Measurements from ENCODE around the gene MYT1.

Gene MYT1

DNA sequence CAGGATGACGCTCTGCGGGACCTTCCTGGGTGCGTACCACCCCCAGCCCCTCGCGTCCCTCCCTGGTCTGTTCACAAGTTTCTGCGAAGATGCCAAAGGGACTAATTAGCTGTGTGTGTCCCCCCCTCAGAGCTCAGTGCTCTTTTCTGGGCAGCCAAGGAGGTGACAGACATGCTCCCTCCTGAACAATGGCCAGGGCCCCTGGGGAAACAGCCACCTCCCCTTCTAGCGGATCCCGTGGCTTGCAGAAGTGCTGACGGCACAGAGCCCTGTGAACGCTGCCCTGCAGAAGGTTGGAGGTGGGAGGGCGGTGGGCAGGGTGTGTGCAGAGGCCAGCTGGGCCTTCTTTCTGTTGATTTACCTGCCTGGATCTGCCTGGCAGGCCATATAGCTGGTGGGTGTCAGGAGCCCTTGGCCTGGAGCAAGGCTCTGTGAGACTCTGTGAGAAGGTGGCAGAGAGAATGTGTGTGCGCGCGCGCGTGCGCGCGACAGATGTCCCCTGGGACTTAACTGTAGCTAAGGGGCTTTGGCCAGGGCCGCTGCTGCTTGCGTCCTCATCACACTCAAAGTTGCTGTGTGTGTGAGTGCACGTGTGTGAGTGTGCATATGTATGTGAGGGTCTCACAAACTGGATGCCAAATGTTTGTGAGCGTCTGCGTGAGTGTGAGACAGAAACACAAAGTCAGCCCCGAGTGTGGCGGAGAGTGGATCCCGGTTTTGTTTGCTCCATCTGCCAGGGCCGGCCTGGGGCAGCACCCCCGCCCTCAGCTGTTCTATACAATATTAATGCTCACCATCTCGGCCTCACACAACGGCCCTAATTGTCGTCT, 3.5 kb upstream of the MYT1 start:
- Histone ChIP-seq H3K4me1 (ENCODE audit: insufficient read depth, poor library complexity, severe bottlenecking) (no peaks in the 10 kb centered on the region), H3K27ac (ENCODE audit: poor library complexity, severe bottlenecking) (no peak overlapping the region), H3K9me3 (ENCODE audit: severe bottlenecking) (no peaks in the 10 kb centered on the region), H3K4me3 (ENCODE audit: severe bottlenecking) (no peak overlapping the region), H3K27me3 (ENCODE audit: insufficient read depth, poor library complexity, severe bottlenecking) (peaks cover 67% of the 10 kb centered on the region), H3K36me3 (ENCODE audit: low read depth) (no peaks in the 10 kb centered on the region)
- ATAC-seq (ENCODE audit: low read depth) (no peak), DNase-seq (ENCODE audit: low spot score) (no peak)
- TF ChIP-seq, protein P1, sequence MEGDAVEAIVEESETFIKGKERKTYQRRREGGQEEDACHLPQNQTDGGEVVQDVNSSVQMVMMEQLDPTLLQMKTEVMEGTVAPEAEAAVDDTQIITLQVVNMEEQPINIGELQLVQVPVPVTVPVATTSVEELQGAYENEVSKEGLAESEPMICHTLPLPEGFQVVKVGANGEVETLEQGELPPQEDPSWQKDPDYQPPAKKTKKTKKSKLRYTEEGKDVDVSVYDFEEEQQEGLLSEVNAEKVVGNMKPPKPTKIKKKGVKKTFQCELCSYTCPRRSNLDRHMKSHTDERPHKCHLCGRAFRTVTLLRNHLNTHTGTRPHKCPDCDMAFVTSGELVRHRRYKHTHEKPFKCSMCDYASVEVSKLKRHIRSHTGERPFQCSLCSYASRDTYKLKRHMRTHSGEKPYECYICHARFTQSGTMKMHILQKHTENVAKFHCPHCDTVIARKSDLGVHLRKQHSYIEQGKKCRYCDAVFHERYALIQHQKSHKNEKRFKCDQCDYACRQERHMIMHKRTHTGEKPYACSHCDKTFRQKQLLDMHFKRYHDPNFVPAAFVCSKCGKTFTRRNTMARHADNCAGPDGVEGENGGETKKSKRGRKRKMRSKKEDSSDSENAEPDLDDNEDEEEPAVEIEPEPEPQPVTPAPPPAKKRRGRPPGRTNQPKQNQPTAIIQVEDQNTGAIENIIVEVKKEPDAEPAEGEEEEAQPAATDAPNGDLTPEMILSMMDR (IDR thresholded peaks at IDR 0.05; ENCODE audit: poor library complexity, severe bottlenecking), result no peak

DNA sequence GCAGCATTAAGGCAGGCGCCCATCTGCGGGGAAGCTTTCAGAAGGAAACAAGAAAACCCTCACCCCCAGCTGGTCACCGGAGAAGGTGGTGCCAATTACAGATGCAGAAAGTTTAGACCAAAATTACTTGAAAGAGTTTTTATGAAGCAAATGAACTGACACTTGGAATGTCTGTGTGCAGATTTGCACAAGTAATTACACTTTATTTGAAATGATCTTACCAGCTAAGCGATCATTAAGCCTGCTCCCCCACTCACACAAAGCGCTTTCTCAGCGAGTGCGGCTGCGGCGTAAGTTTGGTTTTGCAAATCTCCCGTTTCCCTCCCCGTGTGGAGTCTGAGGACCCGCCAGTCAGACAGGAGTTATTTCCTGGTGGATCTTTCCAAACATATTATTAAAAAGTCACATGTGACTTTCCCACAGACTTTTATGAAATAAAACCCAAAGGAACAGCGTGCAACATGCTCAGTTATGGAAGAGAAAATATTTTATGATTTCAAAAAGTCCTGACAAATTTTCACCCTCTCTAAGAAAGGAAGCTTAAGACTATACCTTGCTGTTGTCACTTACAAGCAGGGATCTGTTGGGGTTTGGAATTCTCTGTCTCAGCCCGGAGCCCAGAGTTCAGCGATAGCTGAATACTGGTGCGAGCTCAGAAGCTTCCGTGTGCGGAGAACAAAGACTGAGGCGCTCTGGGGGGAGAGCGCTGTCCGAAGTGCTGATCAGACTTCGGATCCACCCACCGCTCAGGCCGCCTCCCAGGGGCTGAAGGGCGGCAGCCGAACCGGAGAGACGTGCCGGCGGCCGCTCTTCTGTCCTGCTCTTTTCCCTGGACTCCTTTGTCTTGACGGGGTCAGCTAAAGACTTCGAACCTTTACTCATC, 2.7 kb upstream of the MYT1 start:
- no peaks in the 10 kb centered on the region for H3K36me3 ChIP-seq (ENCODE audit: low read depth)
- TF ChIP-seq, protein P1 (IDR thresholded peaks at IDR 0.05; ENCODE audit: poor library complexity, severe bottlenecking), result no peak
- no peaks in the 10 kb centered on the region for H3K4me1 ChIP-seq (ENCODE audit: insufficient read depth, poor library complexity, severe bottlenecking)
- peak; percentile 56 for ATAC-seq (ENCODE audit: low read depth)
- no peak overlapping the region for H3K4me3 ChIP-seq (ENCODE audit: severe bottlenecking)
- no peaks in the 10 kb centered on the region for H3K9me3 ChIP-seq (ENCODE audit: severe bottlenecking)
- H3K27ac ChIP-seq (ENCODE audit: poor library complexity, severe bottlenecking), result no peak overlapping the region
- peak; percentile 80 for DNase-seq (ENCODE audit: low spot score)
- H3K27me3 ChIP-seq (ENCODE audit: insufficient read depth, poor library complexity, severe bottlenecking), result peaks cover 76% of the 10 kb centered on the region

DNA sequence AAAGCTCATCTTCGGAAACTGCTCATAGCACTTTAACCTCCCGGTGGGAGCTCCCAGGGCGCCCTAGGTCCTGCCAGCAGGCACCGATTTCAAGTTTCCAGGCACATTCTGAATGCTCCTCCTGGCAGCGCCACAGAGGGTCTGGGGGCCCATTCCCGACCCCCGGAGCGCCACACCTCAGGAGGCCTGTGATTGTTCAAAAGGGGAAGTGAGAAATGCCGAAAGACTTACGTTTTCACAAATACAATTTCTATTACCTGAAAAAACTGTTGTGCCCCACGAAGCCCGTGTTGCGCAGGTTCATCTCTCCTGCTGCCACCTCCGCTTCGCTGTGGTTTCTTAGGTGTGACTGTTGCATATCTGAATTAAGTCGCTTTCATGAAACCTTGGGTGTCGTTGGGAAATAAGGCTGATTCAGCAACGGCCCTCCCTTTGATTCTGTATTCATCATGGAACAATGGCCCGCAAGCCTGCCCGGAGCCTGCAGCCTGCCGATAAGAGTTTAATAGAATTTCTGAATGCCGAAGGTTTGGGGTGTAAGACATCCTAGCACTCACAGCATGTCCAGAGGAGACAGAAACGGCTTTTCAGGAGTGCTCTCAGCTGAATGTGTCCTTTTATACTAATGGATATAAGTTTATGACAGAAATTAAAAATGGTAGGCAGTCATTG, 1.9 kb upstream of the MYT1 start:
- no peaks in the 10 kb centered on the region for H3K36me3 ChIP-seq (ENCODE audit: low read depth)
- TF ChIP-seq, protein P1 (IDR thresholded peaks at IDR 0.05; ENCODE audit: poor library complexity, severe bottlenecking), result no peak
- H3K4me1 ChIP-seq (ENCODE audit: insufficient read depth, poor library complexity, severe bottlenecking), result no peaks in the 10 kb centered on the region
- no peak for ATAC-seq (ENCODE audit: low read depth)
- H3K27ac ChIP-seq (ENCODE audit: poor library complexity, severe bottlenecking), result no peak overlapping the region
- no peak for DNase-seq (ENCODE audit: low spot score)
- no peaks in the 10 kb centered on the region for H3K9me3 ChIP-seq (ENCODE audit: severe bottlenecking)
- no peak overlapping the region for H3K4me3 ChIP-seq (ENCODE audit: severe bottlenecking)
- peaks cover 84% of the 10 kb centered on the region for H3K27me3 ChIP-seq (ENCODE audit: insufficient read depth, poor library complexity, severe bottlenecking)

DNA sequence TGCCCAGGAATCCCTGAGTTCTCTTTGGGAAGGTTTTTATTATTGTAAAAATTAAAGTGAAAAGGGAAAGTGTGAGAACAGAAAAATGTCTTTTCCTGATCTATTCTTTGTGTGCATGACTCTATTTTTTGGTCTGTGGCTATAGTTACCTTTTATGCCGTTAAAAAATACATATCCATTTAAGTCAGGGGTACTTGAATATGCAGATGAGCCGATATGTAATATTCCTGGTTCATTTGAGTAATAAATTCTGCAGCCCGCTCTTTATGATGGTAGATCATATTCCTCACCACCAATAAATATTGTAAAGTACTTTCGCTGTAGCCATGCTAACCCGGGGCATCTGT, 503 bp upstream of the MYT1 start:
- TF ChIP-seq, protein P1 (IDR thresholded peaks at IDR 0.05; ENCODE audit: poor library complexity, severe bottlenecking), result no peak
- Histone ChIP-seq H3K4me1 (ENCODE audit: insufficient read depth, poor library complexity, severe bottlenecking) (no peaks in the 10 kb centered on the region), H3K36me3 (ENCODE audit: low read depth) (no peaks in the 10 kb centered on the region), H3K9me3 (ENCODE audit: severe bottlenecking) (no peaks in the 10 kb centered on the region), H3K27ac (ENCODE audit: poor library complexity, severe bottlenecking) (no peak overlapping the region), H3K27me3 (ENCODE audit: insufficient read depth, poor library complexity, severe bottlenecking) (peaks cover 97% of the 10 kb centered on the region), H3K4me3 (ENCODE audit: severe bottlenecking) (no peak overlapping the region)
- ATAC-seq (ENCODE audit: low read depth), result no peak
- DNase-seq (ENCODE audit: low spot score), result no peak

Measured in RWPE2 (cell line).